Tongue (tissue), 2 donors: ENCODE results near the gene WDTC1. TPM values are rescaled to one million over a fixed set of nuclear protein-coding genes. Genes with fewer than 3 reads are reported as not detected.
A peak's percentile ranks its signal among the peaks of the same experiment; 100 is the strongest.

ENCODE experiments used
- DNase-seq: peaks from one replicate; pipeline ENCODE4 v3.0.0-alpha.2; 2015
- total RNA-seq: library from RNA; depleted of rRNA; stranded (reverse); fragments of >200 nt; gene quantifications from one replicate; pipeline ENCODE4 v1.2.3, GENCODE V29; 2014

Gene WDTC1
- total RNA-seq, 1 donor from 2014 or later, result 36.0 TPM

- DNase-seq, result no peak
Measured at GRCh38 chr1:27335506-27336422, 101.3 kb downstream of the WDTC1 start.

- DNase-seq, result no peak
Measured at GRCh38 chr1:27336756-27337155, 102.3 kb downstream of the WDTC1 start.

- DNase-seq, result no peak
Measured at GRCh38 chr1:27338751-27339150, 104.3 kb downstream of the WDTC1 start.

GRCh38 chr1:27339213-27339612 lies 104.8 kb downstream of the WDTC1 start:
- no peak for DNase-seq

GRCh38 chr1:27341525-27342252 lies 107.3 kb downstream of the WDTC1 start, which contains the start of gene SYTL1:
SYTL1 (plus strand) TSS chr1:27342022; CDS start chr1:27345335, 3,313 bp downstream.
- DNase-seq, result peak; percentile 60

GRCh38 chr1:27342391-27342777 lies 108.0 kb downstream of the WDTC1 start:
- no peak for DNase-seq

- peak; percentile 31 for DNase-seq
Measured at GRCh38 chr1:27342778-27343638, 108.6 kb downstream of the WDTC1 start.

GRCh38 chr1:27343639-27344025 lies 109.2 kb downstream of the WDTC1 start:
- DNase-seq, result no peak

GRCh38 chr1:27345272-27345671 lies 110.8 kb downstream of the WDTC1 start:
- no peak for DNase-seq

GRCh38 chr1:27346357-27346756 lies 111.9 kb downstream of the WDTC1 start:
- no peak for DNase-seq

GRCh38 chr1:27346991-27347624 lies 112.7 kb downstream of the WDTC1 start:
- DNase-seq, result no peak

- DNase-seq, result peak; percentile 55
Measured at GRCh38 chr1:27348861-27349783, 114.7 kb downstream of the WDTC1 start.

- peak; percentile 78 for DNase-seq
Measured at GRCh38 chr1:27349784-27350662, 115.6 kb downstream of the WDTC1 start.

GRCh38 chr1:27350663-27351540 lies 116.5 kb downstream of the WDTC1 start:
- DNase-seq, result peak; percentile 67

- no peak for DNase-seq
Measured at GRCh38 chr1:27351541-27352107, 117.2 kb downstream of the WDTC1 start.

- DNase-seq, result no peak
Measured at GRCh38 chr1:27353166-27353565, 118.7 kb downstream of the WDTC1 start.

GRCh38 chr1:27353629-27354028 lies 119.2 kb downstream of the WDTC1 start:
- no peak for DNase-seq

GRCh38 chr1:27355683-27356082 lies 121.3 kb downstream of the WDTC1 start:
- DNase-seq, result no peak
